Anterior cingulate cortex (tissue), 58 donors: Measurements from ENCODE around the gene LCLAT1.

Experiments used
- DNase-seq, 58 donors: peaks; one replicate each; lab custom pipeline; 2025; lab: John Stamatoyannopoulos, UW

Gene LCLAT1

GRCh38 chr2:30447149-30448045, at the start of gene LCLAT1:
TSS of gene LCLAT1 (plus strand) at chr2:30447246. CDS start at chr2:30525591, 78,345 bp downstream.
- DNase-seq: peak; percentile 12 to 87 (median 65)

GRCh38 chr2:30398084-30398873, 48.8 kb upstream of the LCLAT1 start:
- no peak for DNase-seq

GRCh38 chr2:30400151-30400954, 46.7 kb upstream of the LCLAT1 start:
- no peak for DNase-seq

GRCh38 chr2:30402441-30403182, 44.4 kb upstream of the LCLAT1 start:
- DNase-seq: no peak

- peak in 2 of 58 donors; percentile 12 for DNase-seq
These were observed 43.3 kb upstream of the LCLAT1 start for GRCh38 chr2:30403592-30404312.

GRCh38 chr2:30404319-30405259, 42.5 kb upstream of the LCLAT1 start:
- DNase-seq: peak in 2 of 58 donors; percentile 14 to 46

- no peak for DNase-seq
These were observed 41.8 kb upstream of the LCLAT1 start for GRCh38 chr2:30405260-30405605.

- no peak for DNase-seq
These were observed 40.2 kb upstream of the LCLAT1 start for GRCh38 chr2:30406853-30407252.

GRCh38 chr2:30408961-30409387, 38.1 kb upstream of the LCLAT1 start:
- DNase-seq: no peak

- peak in 1 of 58 donors; percentile 24 for DNase-seq
These were observed 36.8 kb upstream of the LCLAT1 start for GRCh38 chr2:30410217-30410616.

GRCh38 chr2:30412047-30412683, 34.9 kb upstream of the LCLAT1 start:
- no peak for DNase-seq

GRCh38 chr2:30412684-30413570, 34.1 kb upstream of the LCLAT1 start:
- no peak for DNase-seq

- DNase-seq: no peak
These were observed 32.1 kb upstream of the LCLAT1 start for GRCh38 chr2:30414961-30415360.

GRCh38 chr2:30417253-30417652, 29.8 kb upstream of the LCLAT1 start:
- DNase-seq: peak in 8 of 58 donors; percentile 4 to 35 (median 8)

GRCh38 chr2:30421026-30421603, 25.9 kb upstream of the LCLAT1 start:
- peak in 2 of 58 donors; percentile 24 to 26 for DNase-seq
